Gastroesophageal sphincter (tissue), 3 donors: Measurements from ENCODE around the gene C1QTNF8.

Source experiments
- EP300 ChIP-seq: sonication (generic); formaldehyde crosslinking; IDR thresholded peaks from one replicate; pipeline ENCODE4 v1.6.1; 2017; ENCODE audit warnings: antibody characterized with exemption, mild to moderate bottlenecking
- POLR2A ChIP-seq, 2 donors: fragments of 450-650 bp; IDR thresholded peaks; one replicate each; pipeline ENCODE4 v1.6.1; 2017; ENCODE audit warnings: antibody characterized with exemption in 2 of 2, mild to moderate bottlenecking in 2 of 2, moderate library complexity in 1 of 2
- POLR2AphosphoS5 ChIP-seq: sonication (generic); formaldehyde crosslinking; IDR thresholded peaks from one replicate; pipeline ENCODE4 v1.6.1; 2017; ENCODE audit warnings: antibody characterized with exemption
- TF ChIP-seq, protein P1 (sequence below), 4 experiments: fragments of 200-600 bp in 2 of 4; fragments of 450-650 bp in 2 of 4; sonication (generic) in 1 of 4; IDR thresholded peaks; one replicate each; pipeline ENCODE4 v1.5.1; 2017 to 2019; ENCODE audit warnings: antibody characterized with exemption in 4 of 4, mild to moderate bottlenecking in 2 of 4, moderate library complexity in 2 of 4

DNA sequence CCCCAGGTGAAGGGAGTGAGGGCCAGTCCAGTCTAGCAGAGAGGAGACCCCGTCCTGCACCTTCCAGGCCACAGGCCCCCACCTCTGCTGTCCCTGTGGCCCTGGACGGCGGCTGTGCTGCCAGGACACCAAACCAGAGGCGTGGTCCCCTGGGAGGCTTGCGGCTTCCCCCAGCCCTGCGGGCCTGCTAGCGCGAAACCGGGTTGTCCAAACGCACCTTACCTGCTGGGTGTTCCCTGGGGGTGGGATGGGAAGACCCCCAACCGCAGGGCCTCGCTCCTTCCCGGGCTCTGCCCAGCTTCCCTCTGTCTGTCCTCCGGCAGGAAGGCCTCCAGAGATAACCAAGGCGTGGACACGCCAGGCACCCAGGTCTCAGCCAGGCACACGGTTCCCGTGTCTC is 37.2 kb upstream of the C1QTNF8 start:
- TF ChIP-seq POLR2AphosphoS5 (no peak), EP300 (no peak), POLR2A (IDR thresholded peaks at IDR 0.05) (no peak)
- TF ChIP-seq, protein P1, sequence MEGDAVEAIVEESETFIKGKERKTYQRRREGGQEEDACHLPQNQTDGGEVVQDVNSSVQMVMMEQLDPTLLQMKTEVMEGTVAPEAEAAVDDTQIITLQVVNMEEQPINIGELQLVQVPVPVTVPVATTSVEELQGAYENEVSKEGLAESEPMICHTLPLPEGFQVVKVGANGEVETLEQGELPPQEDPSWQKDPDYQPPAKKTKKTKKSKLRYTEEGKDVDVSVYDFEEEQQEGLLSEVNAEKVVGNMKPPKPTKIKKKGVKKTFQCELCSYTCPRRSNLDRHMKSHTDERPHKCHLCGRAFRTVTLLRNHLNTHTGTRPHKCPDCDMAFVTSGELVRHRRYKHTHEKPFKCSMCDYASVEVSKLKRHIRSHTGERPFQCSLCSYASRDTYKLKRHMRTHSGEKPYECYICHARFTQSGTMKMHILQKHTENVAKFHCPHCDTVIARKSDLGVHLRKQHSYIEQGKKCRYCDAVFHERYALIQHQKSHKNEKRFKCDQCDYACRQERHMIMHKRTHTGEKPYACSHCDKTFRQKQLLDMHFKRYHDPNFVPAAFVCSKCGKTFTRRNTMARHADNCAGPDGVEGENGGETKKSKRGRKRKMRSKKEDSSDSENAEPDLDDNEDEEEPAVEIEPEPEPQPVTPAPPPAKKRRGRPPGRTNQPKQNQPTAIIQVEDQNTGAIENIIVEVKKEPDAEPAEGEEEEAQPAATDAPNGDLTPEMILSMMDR (IDR thresholded peaks at IDR 0.05) = no peak
